HL-60 (cell line): Measurements from ENCODE around the gene ARAP3.

Experiments used
- DNase-seq, 2 experiments: peaks; one replicate each; pipeline ENCODE4 v3.0.0-alpha.2; 2010 to 2020; ENCODE audit warnings: low read depth in 1 of 2, low spot score in 1 of 2
- H3K27ac ChIP-seq: fragments of 250-450 bp; sonication (Bioruptor Pico); replicated peaks from 2 replicates; pipeline ENCODE4 v1.5.1; 2020; ENCODE audit warnings: mild to moderate bottlenecking, moderate library complexity
- H3K27me3 ChIP-seq: fragments of 250-450 bp; sonication (Bioruptor Pico); 2 replicates; pipeline ENCODE4 v1.5.1; 2021; ENCODE audit warnings: mild to moderate bottlenecking, moderate library complexity; ENCODE audit not compliant: insufficient read depth, poor library complexity, severe bottlenecking
- H3K4me3 ChIP-seq: replicated peaks from 2 replicates; pipeline ENCODE4 v1.5.1; 2011; ENCODE audit warnings: mild to moderate bottlenecking, control low read depth, low read length; ENCODE audit not compliant: insufficient read depth
- GABPA ChIP-seq: IDR thresholded peaks from 2 replicates; pipeline ENCODE4 v1.6.1; 2012; ENCODE audit warnings: low read depth
- POLR2AphosphoS5 ChIP-seq: IDR thresholded peaks from 2 replicates; pipeline ENCODE4 v1.6.1; 2012; ENCODE audit warnings: low read depth
- SPI1 ChIP-seq: IDR thresholded peaks from 2 replicates; pipeline ENCODE4 v1.6.1; 2012; ENCODE audit warnings: low read depth, mild to moderate bottlenecking, borderline replicate concordance
- TF ChIP-seq, protein P1 (sequence below): IDR thresholded peaks from one replicate; pipeline ENCODE4 v1.5.1; 2011; ENCODE audit warnings: low read length, control low read depth, inconsistent platforms; ENCODE audit not compliant: insufficient read depth
- TF ChIP-seq, protein P2 (sequence below): IDR thresholded peaks from 2 replicates; pipeline ENCODE4 v1.6.1; 2012; ENCODE audit warnings: low read depth; ENCODE audit not compliant: insufficient replicate concordance

The ARAP3 gene

DNA sequence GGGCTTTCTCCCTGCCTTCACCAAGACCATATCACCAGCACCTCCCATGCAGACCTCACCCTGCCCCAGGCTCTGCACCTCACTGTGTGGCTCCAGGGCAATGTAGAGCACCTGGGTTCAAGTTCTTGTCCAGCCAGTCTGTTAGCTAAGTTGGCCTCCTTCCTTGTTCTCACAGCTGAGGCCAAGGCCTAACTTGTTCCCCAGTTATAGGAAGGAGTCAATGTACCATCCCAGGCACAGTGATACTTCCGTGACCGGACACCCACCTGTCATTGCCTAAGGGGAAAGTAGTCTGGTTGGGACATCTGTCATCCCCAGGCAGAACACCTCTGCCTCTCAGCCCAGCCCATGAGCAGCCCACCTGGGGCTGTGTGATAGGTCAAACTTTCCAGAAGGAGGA is 14.4 kb upstream of the ARAP3 start:
- DNase-seq, result no peak
- no peak for TF ChIP-seq GABPA
- TF ChIP-seq SPI1, result no peak
- TF ChIP-seq, protein P1, sequence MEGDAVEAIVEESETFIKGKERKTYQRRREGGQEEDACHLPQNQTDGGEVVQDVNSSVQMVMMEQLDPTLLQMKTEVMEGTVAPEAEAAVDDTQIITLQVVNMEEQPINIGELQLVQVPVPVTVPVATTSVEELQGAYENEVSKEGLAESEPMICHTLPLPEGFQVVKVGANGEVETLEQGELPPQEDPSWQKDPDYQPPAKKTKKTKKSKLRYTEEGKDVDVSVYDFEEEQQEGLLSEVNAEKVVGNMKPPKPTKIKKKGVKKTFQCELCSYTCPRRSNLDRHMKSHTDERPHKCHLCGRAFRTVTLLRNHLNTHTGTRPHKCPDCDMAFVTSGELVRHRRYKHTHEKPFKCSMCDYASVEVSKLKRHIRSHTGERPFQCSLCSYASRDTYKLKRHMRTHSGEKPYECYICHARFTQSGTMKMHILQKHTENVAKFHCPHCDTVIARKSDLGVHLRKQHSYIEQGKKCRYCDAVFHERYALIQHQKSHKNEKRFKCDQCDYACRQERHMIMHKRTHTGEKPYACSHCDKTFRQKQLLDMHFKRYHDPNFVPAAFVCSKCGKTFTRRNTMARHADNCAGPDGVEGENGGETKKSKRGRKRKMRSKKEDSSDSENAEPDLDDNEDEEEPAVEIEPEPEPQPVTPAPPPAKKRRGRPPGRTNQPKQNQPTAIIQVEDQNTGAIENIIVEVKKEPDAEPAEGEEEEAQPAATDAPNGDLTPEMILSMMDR, result no peak
- no peak for TF ChIP-seq POLR2AphosphoS5
- TF ChIP-seq, protein P2, sequence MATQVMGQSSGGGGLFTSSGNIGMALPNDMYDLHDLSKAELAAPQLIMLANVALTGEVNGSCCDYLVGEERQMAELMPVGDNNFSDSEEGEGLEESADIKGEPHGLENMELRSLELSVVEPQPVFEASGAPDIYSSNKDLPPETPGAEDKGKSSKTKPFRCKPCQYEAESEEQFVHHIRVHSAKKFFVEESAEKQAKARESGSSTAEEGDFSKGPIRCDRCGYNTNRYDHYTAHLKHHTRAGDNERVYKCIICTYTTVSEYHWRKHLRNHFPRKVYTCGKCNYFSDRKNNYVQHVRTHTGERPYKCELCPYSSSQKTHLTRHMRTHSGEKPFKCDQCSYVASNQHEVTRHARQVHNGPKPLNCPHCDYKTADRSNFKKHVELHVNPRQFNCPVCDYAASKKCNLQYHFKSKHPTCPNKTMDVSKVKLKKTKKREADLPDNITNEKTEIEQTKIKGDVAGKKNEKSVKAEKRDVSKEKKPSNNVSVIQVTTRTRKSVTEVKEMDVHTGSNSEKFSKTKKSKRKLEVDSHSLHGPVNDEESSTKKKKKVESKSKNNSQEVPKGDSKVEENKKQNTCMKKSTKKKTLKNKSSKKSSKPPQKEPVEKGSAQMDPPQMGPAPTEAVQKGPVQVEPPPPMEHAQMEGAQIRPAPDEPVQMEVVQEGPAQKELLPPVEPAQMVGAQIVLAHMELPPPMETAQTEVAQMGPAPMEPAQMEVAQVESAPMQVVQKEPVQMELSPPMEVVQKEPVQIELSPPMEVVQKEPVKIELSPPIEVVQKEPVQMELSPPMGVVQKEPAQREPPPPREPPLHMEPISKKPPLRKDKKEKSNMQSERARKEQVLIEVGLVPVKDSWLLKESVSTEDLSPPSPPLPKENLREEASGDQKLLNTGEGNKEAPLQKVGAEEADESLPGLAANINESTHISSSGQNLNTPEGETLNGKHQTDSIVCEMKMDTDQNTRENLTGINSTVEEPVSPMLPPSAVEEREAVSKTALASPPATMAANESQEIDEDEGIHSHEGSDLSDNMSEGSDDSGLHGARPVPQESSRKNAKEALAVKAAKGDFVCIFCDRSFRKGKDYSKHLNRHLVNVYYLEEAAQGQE, result no peak
- no peak overlapping the region for H3K4me3 ChIP-seq
- no peak overlapping the region for H3K27ac ChIP-seq
- H3K27me3 ChIP-seq, result peaks cover 9% of the 10 kb centered on the region

GRCh38 chr5:141695627-141696215 is 13.7 kb upstream of the ARAP3 start:
- Histone ChIP-seq H3K4me3 (no peak overlapping the region), H3K27me3 (peaks cover 7% of the 10 kb centered on the region), H3K27ac (no peak overlapping the region)
- no peak for DNase-seq
- TF ChIP-seq SPI1 (no peak), GABPA (no peak), POLR2AphosphoS5 (no peak)
- TF ChIP-seq, protein P1, result no peak
- TF ChIP-seq, protein P2, result no peak

DNA sequence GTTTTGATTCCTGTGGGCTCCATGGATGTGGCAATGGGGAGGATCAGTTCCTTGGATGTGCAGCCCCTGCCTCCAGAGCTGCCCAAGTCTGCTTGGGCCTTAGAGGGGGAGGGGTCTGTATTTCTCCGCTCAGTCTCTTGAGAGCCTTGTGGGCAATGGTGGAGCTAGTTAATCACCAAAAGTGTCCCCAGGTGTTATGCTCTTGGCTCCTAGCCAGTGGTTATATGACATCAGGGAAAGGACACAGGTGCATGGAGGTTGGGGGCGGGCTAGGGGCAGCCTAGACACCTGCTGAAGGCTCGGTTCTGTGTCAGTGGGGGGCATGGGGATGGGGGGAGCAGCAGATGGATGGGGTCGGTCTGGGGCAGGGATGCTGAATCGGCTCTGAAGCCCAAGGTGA is 12.4 kb upstream of the ARAP3 start:
- Histone ChIP-seq H3K4me3 (no peak overlapping the region), H3K27me3 (peaks cover 4% of the 10 kb centered on the region), H3K27ac (no peak overlapping the region)
- DNase-seq, result no peak
- TF ChIP-seq, protein P1, result no peak
- TF ChIP-seq SPI1, result no peak
- no peak for TF ChIP-seq GABPA
- TF ChIP-seq POLR2AphosphoS5, result no peak
- TF ChIP-seq, protein P2, result no peak
